ENCODE measurements around the gene MESP1.

The MESP1 gene

GRCh38 chr15:89723031-89723430 is 28.0 kb downstream of the MESP1 start:
- DNase-seq (ENCODE audit: low read depth): no peak

- no peak for DNase-seq (ENCODE audit: low read depth)
Observed at GRCh38 chr15:89714775-89715174, 36.3 kb downstream of the MESP1 start.

GRCh38 chr15:89707577-89707976 is 43.5 kb downstream of the MESP1 start:
- no peak for DNase-seq (ENCODE audit: low read depth)

GRCh38 chr15:89704411-89704810 is 46.6 kb downstream of the MESP1 start:
- no peak for DNase-seq (ENCODE audit: low read depth)

All from stimulated activated CD8-positive, alpha-beta memory T cell treated with anti-CD3 and anti-CD28 coated beads, Interleukin-15, amount 100 ng/mL, for 1 hour (primary cell).